ENCODE results near the gene PARD3.

Gene PARD3

GRCh38 chr10:34538281-34538829, 276.7 kb downstream of the PARD3 start:
- DNase-seq (ENCODE audit: low read depth): peak; percentile 63
- H3K4me3 ChIP-seq (ENCODE audit: low read depth, low read length): peak overlapping the region; percentile 41
- TF ChIP-seq CTCF (IDR thresholded peaks at IDR 0.05; ENCODE audit: insufficient read depth, low read depth, low read length, missing control alignments): no peak

GRCh38 chr10:34537629-34538231, 277.4 kb downstream of the PARD3 start:
- peak overlapping the region; percentile 41 for H3K4me3 ChIP-seq (ENCODE audit: low read depth, low read length)
- DNase-seq (ENCODE audit: low read depth): peak; percentile 70
- no peak for TF ChIP-seq CTCF (IDR thresholded peaks at IDR 0.05; ENCODE audit: insufficient read depth, low read depth, low read length, missing control alignments)

DNA sequence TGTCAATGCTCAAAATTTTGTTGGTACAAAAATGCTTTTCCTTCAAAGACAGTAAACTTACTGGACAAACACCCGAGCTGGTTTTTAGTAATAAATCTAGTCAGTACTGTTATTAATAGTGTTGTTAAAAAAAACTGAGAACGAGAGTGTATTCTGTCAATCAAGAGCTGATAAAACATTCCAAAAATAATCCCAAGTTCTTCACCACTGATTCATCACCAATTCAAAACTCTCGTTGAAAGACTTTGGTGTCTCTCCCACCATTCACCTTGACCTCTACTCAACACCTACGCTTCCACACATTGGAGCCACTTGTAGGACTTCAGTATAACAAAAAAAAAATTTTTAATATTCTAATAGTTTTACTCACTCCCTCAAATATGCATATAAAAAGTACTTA, 279.2 kb downstream of the PARD3 start:
- H3K4me3 ChIP-seq (ENCODE audit: low read depth, low read length): no peak overlapping the region
- no peak for DNase-seq (ENCODE audit: low read depth)
- no peak for TF ChIP-seq CTCF (IDR thresholded peaks at IDR 0.05; ENCODE audit: insufficient read depth, low read depth, low read length, missing control alignments)

DNA sequence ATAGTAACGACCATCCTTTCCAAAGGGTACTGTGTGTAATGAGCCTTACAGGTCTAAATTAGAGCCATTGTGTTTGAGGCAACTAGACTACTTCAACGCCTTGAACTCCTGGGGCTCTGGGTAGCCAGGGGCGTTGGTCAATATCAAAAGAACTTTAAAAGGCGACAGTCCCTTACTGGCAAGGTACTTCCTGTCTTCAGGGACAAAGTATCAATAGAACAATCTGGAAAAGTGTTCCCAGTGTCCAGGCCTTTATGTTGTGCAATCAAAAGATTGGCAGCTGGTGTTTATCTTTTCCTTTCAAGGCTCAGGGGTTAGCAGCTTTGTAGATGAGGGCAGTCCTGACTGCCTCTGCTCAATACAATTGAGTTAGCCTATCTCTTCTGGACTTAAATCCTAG, 284.3 kb downstream of the PARD3 start:
- H3K4me3 ChIP-seq (ENCODE audit: low read depth, low read length): no peak overlapping the region
- no peak for DNase-seq (ENCODE audit: low read depth)
- no peak for TF ChIP-seq CTCF (IDR thresholded peaks at IDR 0.05; ENCODE audit: insufficient read depth, low read depth, low read length, missing control alignments)

DNA sequence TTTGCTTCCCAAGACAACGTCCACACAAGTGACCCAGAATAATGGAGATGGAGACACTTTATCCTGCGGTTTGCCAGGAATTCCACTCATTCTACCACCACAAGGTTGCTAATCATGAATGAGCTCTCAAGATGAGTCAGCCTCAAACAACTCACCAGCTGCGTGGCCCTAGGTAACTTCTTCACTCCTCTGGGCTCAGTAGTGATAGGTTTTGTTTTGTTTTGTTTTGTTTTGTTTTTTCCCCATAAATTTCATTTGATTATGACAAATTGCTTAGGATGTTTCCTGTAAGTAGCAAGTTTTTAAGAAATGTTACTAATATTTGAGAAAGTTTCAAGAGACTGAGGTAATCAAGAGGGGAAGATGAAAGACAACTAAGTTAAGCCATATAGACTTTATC, 286.8 kb downstream of the PARD3 start:
- H3K4me3 ChIP-seq (ENCODE audit: low read depth, low read length): no peak overlapping the region
- no peak for TF ChIP-seq CTCF (IDR thresholded peaks at IDR 0.05; ENCODE audit: insufficient read depth, low read depth, low read length, missing control alignments)
- no peak for DNase-seq (ENCODE audit: low read depth)

- no peak overlapping the region for H3K4me3 ChIP-seq (ENCODE audit: low read depth, low read length)
- DNase-seq (ENCODE audit: low read depth): peak; percentile 14
- peak; percentile 26 for TF ChIP-seq CTCF (IDR thresholded peaks at IDR 0.05; ENCODE audit: insufficient read depth, low read depth, low read length, missing control alignments)
Measured at GRCh38 chr10:34526758-34527730, 288.1 kb downstream of the PARD3 start.
